ENCODE data around the gene HDGFL2.
A peak's percentile ranks its signal among the peaks of the same experiment; 100 is the strongest.

The HDGFL2 gene

DNA sequence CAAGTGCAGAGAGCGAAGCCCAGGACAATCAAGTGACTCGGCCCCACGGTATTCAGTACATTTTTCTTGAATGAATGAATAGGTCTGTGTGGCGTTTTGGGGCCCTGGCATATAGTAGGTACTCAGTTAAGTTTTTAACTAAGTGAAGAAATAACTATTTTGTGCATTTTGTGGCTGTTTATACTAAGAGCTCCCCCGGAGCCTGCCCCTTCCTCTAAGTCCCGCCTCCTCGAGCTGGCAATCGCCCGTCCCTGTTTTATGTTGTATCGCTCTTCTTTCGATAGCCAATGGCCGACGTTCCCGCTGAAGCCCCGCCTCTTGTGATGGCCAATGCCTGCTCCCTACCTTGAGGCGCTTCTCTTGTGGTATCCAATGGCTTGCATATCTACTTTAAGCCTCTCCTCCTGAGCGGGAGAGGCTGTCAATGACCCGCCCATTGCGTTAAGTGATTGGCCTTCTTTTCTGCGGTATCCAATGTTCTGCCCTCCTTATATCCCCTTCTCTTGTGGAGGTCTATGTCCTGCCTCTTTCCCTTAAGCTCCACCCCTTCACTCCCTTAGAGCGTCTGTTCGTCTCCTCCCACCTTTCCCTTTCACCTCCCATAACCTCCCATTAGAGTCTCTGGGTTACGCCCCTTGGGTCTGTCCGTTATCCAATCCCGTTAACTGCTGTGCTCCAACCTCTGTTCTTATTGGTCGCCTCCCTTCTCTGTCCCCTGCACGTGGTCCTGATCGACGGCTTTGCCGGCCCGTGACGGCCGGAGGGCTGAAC lies 509 bp upstream of the HDGFL2 start:
- peak; percentile 92 to 94 for DNase-seq (ENCODE audit: low read depth in 2 of 2)

DNA sequence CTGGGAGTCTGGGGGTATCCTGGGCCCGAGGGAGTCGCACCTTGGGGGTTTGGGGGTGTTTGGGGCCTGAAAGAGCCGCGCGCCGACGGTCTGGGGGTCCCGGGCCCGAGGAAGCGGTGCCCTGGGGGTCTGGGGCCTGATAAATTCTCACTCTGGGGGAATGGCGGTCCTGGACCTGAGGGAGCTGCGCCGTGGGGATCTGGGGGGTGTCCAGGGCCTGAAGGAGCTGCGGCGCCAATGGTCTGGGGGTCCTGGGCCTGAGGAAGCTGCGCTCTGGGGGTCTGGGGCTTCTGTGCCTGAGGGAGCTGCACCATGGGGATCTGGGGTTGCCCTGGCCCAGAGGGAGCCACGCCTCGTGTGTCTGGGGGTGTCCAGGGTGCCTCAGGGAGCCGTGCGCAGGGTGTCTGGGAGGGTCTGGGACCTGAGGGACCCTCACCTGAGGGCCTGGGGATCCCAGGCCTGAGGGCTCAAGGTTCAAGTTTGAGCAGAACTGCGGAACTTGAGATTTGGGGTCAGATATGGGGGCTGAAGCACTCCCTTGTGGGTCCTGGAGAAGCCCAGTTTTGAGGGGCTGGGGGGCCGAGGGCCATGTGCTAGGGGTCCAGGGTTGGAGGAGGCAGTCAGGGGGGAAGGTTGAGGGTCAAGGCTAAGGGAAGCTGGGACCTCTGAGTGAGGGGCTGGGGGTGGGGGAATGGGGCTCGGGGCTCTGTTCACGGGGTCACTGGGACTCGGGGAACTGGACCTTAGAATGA lies 1.1 kb downstream of the HDGFL2 start:
- no peak for DNase-seq (ENCODE audit: low read depth in 2 of 2)

DNA sequence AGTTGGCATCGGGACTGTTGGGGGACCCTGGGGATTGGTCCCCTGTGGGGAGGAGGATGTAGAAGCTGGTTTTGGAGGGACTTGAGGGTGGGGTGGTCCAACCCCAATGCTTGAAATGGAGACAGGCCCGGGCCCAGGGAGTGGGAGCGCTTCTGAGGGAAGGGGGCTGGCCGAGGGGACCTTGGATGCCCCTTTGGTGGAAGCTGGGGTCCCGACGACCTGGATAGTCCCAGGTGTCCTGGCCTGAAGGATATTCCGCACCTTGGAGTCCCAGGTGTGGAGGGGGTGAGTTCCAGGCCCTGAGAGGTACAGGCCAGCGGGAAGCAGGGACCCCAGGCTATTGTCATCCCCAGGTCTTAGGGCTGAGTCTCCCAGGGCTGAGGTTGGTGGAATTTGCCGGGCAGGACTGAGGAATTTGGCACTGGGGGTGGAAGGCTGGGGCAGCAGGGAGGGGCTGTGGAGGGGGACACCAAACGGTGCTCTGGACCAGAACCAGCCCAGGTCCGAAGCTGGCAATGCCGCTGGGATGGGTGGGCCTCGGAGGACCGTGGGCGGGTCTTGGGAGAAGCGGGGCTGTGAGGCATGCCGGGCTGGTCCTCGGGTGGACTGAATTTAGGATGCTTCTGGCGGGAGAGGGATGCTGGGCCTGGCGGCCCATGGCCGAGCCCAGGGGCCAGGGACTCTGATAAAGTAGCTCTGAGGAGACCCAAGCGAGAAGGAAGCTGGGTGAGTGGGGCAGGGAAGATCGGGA lies 1.8 kb downstream of the HDGFL2 start:
- DNase-seq (ENCODE audit: low read depth in 2 of 2): no peak

DNA sequence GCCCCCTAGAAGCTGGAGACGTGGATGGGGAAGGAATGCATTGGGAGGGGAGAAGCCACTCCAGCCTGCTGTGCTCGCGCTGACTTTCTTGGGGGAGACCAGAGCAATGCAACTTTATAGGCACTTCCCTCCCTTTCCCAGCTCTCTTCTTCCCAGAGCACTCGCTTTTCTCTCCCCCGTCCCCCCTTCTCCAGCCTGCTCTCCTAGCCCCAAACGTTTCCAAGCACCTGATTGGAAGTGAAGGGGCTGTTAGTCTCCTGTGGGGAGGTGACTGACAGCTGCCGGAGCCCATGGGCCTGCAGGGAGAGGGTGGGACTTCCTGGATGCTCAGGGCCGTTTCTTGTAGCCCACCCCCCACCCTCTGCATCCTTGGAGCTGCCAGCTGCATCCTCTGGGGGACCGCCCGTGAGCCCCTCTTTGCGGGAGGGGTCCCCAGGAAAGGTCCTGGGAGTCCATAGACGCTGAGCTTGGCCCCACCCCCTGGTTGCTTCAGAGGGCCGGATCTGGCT lies 2.5 kb downstream of the HDGFL2 start:
- no peak for DNase-seq (ENCODE audit: low read depth in 2 of 2)

DNA sequence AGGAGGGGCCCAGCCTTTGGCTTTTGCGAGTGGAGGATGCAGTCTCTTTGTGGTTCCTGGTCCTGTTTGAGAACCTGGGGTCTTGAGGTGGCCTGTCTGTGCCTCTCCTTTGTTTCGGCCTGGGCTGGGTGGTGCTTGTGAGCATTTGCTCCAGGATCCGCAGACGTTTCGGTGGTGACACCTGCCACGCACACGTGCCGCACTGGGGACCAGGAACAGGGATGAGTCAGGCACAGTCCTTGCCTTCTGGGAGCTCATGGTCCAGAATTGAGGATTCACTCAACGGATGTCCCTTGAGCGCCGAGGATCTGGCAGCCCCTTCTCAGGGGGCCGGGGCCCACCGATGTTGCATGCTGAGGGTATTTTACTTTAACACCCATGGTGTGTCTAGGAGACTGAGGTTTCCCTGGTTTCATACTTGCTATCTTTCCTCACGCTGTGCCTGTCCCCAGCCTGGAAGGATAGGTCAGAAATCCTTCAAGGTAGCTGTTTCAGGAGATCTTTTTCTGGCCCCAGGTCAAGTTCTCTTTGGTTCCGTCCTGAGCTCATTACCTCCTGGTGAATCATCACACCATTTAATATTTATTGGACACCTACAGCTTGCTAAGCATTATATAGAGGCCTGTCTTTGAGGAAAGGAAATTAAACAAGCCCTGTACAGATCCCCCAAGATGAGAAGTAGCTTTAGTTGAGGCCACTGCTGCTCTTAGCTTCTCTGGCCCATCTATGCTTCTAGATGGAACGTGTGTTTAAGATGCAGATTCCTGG lies 5.1 kb downstream of the HDGFL2 start:
- DNase-seq (ENCODE audit: low read depth in 2 of 2): no peak

DNA sequence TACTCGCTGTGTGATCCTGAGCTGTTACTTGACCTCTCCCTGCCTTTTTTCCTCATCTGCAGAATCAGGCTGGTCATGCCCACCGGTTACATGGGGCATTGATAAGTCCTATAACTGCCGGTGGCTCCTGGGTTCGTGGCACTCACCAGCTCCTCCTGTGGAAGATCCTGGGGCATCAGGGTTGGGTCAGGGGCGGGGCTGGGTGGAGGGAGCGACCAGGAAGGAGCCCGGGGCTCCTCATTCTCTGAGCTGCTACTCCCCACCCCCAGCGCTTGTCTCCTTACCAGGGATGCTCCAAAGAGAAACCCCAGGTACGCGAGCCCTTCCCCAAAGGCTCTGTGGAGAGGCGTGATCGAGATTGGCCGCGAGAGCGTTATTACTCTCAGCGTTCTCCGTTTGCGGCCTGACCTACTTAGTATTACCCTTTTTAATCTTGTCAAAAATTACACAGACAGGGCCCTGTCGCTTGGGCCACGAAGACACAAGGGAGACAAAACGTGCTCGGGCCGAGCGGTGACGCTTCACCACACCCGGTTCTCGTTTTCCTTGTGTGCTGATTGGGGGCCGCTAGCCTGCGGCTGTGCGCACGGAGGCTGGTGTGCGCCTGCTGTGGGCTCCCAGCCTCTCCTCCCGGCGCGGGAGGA lies 10.7 kb downstream of the HDGFL2 start:
- DNase-seq (ENCODE audit: low read depth in 2 of 2): no peak

DNA sequence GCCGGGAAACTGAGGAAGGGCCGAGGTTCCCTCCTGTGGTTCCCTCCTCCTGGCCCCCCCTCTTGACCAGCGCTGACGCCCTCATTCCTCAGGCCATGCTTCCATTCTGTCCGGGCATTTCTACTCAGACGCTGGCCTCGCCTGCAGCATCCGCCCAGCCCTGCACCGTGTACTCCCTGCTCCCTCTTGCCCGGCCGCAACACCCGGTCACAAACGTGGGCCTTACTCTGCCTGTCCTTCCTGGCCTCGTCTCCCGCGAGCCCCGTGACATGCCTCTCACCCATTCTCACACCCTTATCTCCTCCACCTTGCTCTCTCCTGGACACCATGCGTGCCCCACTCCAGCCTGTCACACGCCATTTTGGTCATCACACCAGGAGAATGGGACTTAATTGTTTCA lies 11.3 kb downstream of the HDGFL2 start:
- DNase-seq (ENCODE audit: low read depth in 2 of 2): no peak

DNA sequence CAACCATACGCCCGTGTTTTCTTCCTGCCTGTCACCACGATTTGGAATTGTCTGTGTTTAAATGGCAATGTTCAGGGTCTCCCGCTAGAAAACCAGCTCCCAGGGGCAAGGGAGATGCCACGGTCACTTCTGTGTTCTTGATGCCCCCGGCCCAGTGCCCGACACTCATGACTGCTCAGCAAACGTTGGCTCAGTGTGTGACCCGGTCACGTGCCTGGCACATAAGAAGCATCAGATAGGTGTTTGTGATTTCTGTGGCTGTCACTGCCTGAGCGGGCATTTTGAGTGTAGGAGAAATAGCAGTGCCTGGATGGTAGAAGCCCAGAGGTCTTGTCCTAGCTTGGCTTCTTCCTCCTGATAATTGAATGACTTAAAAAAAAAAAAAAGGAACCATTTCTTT lies 15.5 kb downstream of the HDGFL2 start:
- DNase-seq (ENCODE audit: low read depth in 2 of 2): no peak

DNA sequence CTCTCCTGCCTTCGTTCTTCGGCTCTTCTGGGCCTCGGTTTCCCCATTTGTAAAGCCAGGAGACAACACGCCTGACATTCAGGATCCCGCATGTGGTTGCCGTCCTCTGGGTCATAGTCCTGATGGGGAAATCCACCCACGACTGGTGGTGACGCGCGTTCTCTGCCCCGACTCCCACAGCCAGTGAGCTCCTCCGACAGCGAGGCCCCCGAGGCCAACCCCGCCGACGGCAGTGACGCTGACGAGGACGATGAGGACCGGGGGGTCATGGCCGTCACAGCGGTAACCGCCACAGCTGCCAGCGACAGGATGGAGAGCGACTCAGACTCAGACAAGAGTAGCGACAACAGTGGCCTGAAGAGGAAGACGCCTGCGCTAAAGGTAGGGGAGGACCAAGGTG lies 16.4 kb downstream of the HDGFL2 start:
- DNase-seq (ENCODE audit: low read depth in 2 of 2): no peak

DNA sequence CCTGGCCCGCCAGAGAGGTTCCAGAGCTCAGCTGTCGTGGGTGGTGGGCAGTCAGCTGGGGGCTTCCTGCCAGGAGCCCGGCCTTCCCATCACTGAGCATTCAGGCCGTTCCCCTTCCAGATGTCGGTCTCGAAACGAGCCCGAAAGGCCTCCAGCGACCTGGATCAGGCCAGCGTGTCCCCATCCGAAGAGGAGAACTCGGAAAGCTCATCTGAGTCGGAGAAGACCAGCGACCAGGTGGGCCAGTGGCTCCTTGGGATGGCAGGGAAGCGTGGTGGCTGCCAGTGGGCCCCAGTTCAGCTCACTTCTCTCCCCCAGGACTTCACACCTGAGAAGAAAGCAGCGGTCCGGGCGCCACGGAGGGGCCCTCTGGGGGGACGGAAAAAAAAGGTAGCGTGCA lies 19.3 kb downstream of the HDGFL2 start:
- DNase-seq (ENCODE audit: low read depth in 2 of 2): no peak

DNA sequence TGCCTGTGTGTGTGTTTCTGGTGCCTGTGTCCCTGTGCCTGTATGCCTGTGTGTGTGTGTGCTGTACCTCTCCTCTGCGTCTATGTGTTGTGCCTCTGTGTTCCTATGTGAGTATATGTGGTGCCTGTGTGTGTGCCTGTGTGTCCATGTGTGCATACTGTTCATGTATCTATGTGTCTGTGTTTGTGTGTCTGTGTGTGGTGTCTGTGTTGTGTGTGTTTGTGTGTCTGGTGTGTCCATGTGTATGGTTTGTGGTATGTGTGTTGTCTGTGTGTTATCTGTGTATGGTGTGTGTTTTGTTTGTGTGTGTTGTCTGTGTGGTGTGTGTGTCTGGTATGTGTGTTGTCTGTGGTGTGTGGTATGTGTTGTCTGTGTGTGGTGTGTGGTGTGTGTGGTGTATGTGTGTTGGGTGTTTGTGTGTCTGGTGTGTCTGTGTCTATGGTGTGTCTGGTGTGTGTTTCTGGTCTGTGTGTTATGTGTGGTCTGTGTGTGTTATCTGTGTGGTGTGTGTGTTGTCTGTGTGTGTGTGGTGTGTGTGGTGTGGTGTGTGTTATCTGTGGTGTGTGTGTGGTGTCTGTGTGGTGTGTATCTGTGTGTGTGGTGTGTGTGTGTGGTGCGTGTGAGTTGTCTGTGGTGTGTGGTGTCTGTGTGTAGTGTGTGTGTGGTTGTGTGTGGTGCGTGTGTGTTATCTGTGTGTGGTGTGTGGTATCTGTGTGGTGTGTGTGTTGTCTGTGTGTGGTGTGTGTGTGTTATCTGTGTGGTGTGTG lies 20.4 kb downstream of the HDGFL2 start:
- DNase-seq (ENCODE audit: low read depth in 2 of 2): no peak

DNA sequence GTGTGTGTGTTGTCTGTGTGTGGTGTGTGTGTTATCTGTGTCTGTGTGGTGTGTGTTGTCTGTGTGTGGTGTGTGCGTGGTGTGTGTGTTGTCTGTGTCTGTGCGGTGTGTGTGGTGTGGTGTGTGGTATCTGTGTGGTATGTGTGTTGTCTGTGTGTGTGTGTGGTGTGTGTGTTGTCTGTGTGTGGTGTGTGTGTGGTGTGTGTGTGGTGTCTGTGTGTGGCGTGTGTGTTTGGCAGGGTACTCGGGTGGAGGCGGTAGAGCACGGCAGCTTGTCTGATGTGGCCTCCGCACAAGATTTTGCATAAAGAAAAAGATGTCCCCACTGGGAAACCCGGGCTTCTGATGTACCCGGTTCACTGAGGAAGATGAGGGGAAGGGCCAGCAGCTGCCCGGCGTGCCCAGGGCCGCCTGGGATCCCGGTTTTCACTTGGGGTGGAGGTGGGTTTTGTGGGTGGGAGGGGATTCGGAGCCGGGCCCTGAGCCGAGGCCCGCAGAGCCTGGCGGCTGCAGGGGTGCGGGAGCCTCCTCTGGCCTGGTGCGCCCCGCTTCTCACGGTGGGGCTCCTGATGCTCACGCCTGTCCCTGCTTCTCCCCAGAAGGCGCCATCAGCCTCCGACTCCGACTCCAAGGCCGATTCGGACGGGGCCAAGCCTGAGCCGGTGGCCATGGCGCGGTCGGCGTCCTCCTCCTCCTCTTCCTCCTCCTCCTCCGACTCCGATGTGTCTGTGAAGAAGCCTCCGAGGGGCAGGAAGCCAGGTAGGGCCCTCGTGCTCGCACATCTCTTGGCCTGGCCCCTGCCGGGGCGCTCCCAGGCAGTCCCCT lies 21.2 kb downstream of the HDGFL2 start:
- DNase-seq (ENCODE audit: low read depth in 2 of 2): no peak

DNA sequence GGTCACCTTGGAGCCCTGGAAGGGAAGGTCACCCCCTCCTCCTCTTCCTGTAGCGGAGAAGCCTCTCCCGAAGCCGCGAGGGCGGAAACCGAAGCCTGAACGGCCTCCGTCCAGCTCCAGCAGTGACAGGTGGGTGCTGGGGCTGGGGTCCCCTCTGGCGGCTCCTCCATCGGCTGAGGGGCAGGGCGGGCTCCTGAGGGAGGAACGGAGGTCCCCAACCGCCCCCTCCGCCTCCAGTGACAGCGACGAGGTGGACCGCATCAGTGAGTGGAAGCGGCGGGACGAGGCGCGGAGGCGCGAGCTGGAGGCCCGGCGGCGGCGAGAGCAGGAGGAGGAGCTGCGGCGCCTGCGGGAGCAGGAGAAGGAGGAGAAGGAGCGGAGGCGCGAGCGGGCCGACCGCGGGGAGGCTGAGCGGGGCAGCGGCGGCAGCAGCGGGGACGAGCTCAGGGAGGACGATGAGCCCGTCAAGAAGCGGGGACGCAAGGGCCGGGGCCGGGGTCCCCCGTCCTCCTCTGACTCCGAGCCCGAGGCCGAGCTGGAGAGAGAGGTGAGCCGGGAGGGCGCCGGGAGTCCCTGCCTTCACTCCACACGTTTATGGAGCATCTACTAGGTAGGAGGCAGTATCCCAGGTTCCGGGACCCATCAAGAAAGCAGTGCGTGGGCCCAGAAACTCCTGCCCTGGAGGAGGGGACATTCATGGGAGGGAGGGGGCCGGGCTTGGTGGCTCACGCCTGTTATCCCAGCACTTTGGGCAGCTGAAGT lies 22.0 kb downstream of the HDGFL2 start:
- DNase-seq (ENCODE audit: low read depth in 2 of 2): no peak

DNA sequence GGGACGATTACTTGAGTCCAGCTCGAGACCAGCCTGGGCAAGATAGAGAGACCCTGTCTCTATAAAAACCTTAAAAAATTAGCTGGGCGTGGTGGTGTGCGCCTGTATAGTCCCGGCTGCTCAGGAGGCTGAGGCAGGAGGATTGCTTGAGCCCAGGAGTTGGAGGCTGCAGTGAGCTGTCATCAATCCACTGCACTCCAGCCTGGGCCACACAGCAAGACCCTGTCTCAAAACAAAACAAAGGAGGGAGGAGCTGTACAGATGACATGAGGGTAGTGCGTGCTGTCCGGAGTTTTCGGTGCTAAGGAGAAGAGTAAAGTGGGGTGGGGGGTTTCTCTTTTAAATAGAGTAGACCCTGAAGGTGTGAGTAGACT lies 22.6 kb downstream of the HDGFL2 start:
- DNase-seq (ENCODE audit: low read depth in 2 of 2): no peak

DNA sequence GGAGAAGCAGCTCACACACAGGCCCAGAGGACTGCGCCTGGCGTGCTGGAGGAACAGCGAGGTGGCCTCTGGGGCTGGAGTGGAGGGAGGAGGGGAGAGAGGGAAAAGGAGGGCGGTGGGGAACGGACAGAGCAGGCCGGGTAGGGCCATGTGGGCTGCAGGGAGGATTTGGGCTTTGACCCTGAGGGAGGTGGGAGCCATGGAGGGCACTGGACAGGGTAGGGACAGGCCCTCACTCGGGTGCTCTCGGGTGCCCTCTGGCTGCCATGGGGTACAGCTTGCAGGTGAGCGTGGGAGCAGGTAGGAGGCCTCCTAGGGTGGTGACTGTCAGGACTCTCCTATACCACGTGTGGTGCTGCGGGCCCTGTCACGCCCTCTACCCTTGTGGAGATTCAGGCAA lies 23.4 kb downstream of the HDGFL2 start:
- no peak for DNase-seq (ENCODE audit: low read depth in 2 of 2)

DNA sequence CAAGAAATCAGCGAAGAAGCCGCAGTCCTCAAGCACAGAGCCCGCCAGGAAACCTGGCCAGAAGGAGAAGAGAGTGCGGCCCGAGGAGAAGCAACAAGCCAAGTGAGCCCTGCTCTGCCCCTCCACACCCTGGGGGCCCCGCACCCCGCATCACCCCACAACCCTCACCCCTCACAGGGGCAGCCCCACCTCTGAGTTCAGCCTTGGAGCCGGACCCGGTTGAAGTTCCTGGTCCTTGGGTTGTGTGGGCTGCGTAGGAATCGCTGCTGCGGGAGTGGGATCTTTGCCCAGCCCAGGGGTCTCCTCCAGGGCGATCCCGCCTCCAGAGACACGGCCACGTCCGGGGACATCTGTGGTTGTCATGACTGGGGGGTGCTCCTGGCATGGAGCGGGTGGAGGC lies 24.2 kb downstream of the HDGFL2 start:
- DNase-seq (ENCODE audit: low read depth in 2 of 2): no peak

DNA sequence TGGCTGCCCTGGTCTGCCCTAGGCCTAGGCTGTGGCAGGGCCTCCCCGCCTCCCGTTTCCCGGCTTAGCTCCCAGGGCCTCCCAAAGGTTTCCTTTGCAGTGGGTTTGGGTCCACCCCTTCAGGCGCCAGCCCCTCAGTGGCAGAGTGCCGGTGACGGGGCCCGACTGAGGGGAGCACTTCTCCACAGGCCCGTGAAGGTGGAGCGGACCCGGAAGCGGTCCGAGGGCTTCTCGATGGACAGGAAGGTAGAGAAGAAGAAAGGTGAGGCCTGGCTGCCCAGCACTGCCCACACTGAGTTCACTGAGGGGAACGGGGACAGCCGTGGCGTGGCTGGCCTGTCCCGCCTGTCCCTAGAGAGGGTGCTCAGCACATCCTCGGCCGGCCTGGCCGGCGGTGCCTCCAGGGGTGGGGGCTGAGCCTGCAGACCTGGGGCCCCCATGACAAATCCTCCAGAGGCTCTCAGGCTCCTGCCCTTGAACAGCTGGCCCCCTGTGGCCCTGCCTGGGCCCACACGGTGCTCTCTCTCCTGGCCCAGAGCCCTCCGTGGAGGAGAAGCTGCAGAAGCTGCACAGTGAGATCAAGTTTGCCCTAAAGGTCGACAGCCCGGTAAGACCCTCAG lies 25.8 kb downstream of the HDGFL2 start:
- no peak for DNase-seq (ENCODE audit: low read depth in 2 of 2)

DNA sequence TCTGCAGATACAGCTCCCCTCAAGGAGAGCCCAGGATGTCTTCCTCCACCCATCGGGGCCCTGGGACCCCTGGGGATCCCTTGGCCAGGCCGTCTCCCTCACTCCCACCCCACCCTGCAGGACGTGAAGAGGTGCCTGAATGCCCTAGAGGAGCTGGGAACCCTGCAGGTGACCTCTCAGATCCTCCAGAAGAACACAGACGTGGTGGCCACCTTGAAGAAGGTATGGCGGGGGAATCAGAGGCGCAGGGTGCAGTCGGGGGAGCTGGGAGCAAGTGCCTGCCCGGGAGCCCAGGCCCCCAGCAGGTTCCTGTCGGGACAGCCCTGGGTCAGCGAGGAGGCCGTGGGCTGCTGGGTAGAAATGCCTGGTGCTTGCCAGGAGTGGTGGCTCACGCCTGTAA lies 26.6 kb downstream of the HDGFL2 start:
- DNase-seq (ENCODE audit: low read depth in 2 of 2): no peak
